Left lobe of liver (tissue), 2 donors: ENCODE data around the gene PDZD8. TPM values are rescaled to one million over a fixed set of nuclear protein-coding genes. Genes with fewer than 3 reads are reported as not detected.
"Not testable (repeated sequence)": the region's sequence is repeated elsewhere in the genome, so short reads cannot be mapped to it uniquely, and the experiment has no call there.

Experiments
- ATAC-seq: fragments of 200-7000 bp; cut with Tn5 transposase; one replicate; pipeline ENCODE4 v1.9.1; 2020; ENCODE audit warnings: mild to moderate bottlenecking, moderate library complexity
- DNase-seq: peaks from one replicate; pipeline ENCODE4 v3.0.0-alpha.2; 2020; ENCODE audit warnings: low spot score
- total RNA-seq: library from RNA; stranded (reverse); gene quantifications from one replicate; pipeline ENCODE4 v1.2.1, GENCODE V29; 2021
- donor health status: DM: no; HTN: no; CAD: no; lungs with moderate emphysema.
- donor health status: DM: no; HTN: yes; CAD: no.

Gene PDZD8
- total RNA-seq, 1 donor from 2014 or later: 29.6 TPM

DNA sequence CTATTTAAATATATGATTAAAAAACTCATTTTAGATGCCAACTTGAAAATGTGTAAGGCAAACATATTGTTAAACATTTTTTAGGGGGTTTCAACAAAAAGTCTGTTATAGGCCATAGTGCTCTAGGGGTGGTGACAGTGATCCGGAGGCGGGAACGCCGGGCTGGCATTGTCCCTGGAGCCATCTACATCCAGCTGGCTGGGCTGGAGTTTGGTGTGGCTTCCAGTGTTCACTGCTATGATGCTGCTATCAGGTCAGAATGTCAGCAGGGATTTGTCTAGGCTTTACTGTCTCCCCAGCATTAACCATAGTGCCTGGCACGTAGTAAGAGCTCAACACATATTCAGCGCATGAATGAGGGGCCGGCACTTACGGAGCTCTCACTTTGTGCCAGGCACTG lies 136.2 kb downstream of the PDZD8 start:
- DNase-seq (no peak), ATAC-seq (no peak)

DNA sequence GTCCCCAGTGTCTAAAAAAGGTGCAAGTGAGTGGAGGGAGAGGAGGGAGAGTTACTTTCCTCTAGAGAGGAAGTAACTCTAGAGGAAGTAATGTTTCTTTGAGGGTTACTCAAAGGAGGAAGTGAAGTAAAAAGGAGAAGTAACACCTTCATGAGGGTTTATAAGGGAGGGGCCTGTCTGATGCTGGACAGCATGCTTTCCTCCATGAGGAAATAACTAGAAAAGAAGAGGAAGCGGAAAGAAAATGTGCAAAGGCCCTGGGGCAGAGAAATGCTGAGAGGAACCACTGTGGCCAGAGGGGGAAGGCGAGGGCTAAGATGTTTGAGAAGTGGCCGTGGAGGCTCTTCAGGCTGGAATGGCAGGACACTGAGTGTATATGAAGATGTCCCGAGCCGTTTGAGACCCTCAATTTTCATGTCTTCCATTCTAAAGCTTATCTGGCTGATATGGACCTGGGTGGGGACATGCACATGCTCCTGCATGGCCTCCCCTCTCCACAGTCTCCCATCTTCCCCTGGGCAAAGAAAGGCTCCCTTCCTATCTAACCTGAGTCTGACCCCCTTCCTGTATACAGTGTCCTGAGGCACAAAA lies 137.7 kb downstream of the PDZD8 start:
- no peak for ATAC-seq

DNA sequence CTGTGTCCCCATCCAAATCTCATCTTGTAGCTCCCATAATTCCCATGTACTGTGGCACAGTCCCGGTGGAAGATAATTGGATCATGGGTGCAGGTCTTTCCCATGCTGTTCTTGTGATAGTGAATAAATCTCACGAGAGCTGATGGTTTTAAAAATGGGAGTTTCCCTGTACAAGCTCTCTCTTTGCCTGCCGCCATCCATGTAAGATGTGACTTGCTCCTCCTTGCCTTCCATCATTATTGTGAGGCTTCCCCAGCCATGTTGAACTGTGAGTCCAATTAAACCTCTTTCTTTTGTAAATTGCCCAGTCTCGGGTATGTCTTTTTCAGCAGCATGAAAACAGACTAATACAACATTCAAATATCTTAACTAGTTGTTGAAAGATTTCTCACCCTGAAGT lies 145.1 kb downstream of the PDZD8 start:
- not testable (repeated sequence) for ATAC-seq, DNase-seq

More for the DNA sequence above, 137.7 kb downstream of the PDZD8 start:
- no peak for DNase-seq

DNA sequence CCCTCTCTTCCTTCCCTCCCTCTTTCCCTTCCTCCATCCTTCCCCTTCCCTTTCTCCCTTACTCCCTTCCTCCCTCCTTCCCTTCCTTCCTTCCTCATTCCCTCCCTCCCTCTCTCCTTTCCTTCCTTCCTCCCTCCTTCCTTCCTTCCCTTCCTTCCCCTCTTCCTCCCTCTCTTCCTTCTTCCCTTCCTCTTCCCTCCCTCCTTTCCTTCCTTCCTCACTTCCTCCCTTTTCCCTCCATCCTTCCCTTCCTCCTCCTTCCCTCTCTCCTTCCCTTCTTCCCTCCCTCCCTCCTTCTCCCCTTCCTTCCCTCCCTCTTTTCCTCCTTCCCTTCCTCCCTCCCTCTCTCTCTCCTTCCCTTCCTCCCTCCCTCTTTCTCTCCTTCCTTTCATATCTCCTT lies 147.0 kb downstream of the PDZD8 start:
- DNase-seq (no peak), ATAC-seq (no peak)

Other genes with a start within 250 kb of the PDZD8 start
- not detected for gene VAX1, start 237.2 kb downstream of the PDZD8 start, total RNA-seq
- gene KCNK18, start 178.0 kb downstream of the PDZD8 start, total RNA-seq: not detected
- 0.15 TPM for gene SLC18A2, start 134.3 kb downstream of the PDZD8 start, total RNA-seq
- gene EMX2, start 167.3 kb upstream of the PDZD8 start, total RNA-seq: not detected